ENCODE data around the gene P2RX5. TPM values are rescaled to one million over a fixed set of nuclear protein-coding genes. Genes with fewer than 3 reads are reported as not detected.

The P2RX5 gene
- total and polyA plus RNA-seq, 10 of the 15 experiments (the other 5 are each of a cell fraction or from before 2014, with no cell fraction given) = 6.9 to 28.8 (median 19.5) TPM

DNA sequence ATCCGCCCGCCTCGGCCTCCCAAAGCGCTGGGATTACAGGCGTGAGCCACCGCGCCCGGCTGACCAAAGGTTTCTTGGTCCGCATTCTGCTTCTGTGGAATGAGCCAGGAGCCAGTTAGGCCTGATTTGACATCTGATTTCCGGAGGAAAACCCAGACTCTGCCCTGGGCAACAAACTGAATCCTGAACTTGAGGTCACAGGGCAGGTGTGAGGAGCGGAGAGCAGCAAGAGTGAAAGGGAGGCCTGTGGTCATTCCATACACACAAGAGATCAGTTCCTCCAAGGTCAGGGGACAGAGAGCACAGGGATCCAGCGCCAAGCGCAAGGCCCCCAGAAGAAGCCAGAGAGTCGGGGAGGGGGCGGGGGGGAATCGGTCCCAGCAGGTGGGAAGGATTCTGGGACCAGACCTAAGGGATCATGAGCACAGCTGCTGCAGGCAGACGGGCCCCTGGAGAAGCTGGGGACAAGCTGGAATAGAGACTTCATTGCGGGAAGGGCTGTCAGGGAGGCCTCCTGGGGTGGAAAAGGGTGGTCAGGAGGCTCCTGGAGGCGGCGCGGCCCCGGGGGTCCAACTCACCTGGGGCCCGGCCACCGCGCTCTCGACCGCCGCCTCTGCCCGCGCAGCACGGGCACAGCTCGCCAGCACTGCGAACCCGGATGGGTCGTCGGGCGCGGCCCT, 60.3 kb downstream of the P2RX5 start (continued):
- no peak for TF ChIP-seq CBX3 (IDR thresholded peaks at IDR 0.05; ENCODE audit: borderline replicate concordance, low read depth)
- no peak for TF ChIP-seq IKZF2 (IDR thresholded peaks at IDR 0.05)
- no peak for TF ChIP-seq SP1 (IDR thresholded peaks at IDR 0.05; ENCODE audit: low read depth, low read length)
- no peak for TF ChIP-seq ATF7 (IDR thresholded peaks at IDR 0.05; ENCODE audit: low read depth)
- no peak for TF ChIP-seq ETV6 (conservative IDR thresholded peaks at IDR 0.05 in 1 of 2, IDR thresholded peaks at IDR 0.05 in 1 of 2; ENCODE audit: borderline replicate concordance in 1 of 2, low read depth in 1 of 2)
- TF ChIP-seq ZNF217 (IDR thresholded peaks at IDR 0.05) = no peak
- TF ChIP-seq SMARCA5 (IDR thresholded peaks at IDR 0.05) = no peak
- TF ChIP-seq RUNX3 (IDR thresholded peaks at IDR 0.05; ENCODE audit: low read length) = 0 out of 2 replicates have a peak, but pooled peaks have one; percentile 21
- TF ChIP-seq BHLHE40 (IDR thresholded peaks at IDR 0.05; ENCODE audit: borderline replicate concordance in 1 of 2, low read depth in 2 of 2, low read length in 1 of 2) = peak in 1 of 2 experiments; percentile 49; a peak in 1 of 4 replicates
- no peak for TF ChIP-seq POLR2A (IDR thresholded peaks at IDR 0.05; ENCODE audit: low read depth, low read length)
- TF ChIP-seq STAT1 (conservative IDR thresholded peaks at IDR 0.05) = no peak
- TF ChIP-seq MXI1 (IDR thresholded peaks at IDR 0.05; ENCODE audit: low read depth, low read length) = no peak
- TF ChIP-seq, protein P1, sequence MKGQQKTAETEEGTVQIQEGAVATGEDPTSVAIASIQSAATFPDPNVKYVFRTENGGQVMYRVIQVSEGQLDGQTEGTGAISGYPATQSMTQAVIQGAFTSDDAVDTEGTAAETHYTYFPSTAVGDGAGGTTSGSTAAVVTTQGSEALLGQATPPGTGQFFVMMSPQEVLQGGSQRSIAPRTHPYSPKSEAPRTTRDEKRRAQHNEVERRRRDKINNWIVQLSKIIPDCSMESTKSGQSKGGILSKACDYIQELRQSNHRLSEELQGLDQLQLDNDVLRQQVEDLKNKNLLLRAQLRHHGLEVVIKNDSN (IDR thresholded peaks at IDR 0.05; ENCODE audit: borderline replicate concordance, extremely low read length, insufficient read depth, low read depth, low read length) = no peak
- no peak for TF ChIP-seq CHD2 (IDR thresholded peaks at IDR 0.05; ENCODE audit: borderline replicate concordance, low read depth, low read length)
- no peak for TF ChIP-seq RFX5 (IDR thresholded peaks at IDR 0.05; ENCODE audit: low read depth, low read length)
- TF ChIP-seq STAT3 (IDR thresholded peaks at IDR 0.05; ENCODE audit: low read depth, low read length) = no peak
- TF ChIP-seq, protein P2, sequence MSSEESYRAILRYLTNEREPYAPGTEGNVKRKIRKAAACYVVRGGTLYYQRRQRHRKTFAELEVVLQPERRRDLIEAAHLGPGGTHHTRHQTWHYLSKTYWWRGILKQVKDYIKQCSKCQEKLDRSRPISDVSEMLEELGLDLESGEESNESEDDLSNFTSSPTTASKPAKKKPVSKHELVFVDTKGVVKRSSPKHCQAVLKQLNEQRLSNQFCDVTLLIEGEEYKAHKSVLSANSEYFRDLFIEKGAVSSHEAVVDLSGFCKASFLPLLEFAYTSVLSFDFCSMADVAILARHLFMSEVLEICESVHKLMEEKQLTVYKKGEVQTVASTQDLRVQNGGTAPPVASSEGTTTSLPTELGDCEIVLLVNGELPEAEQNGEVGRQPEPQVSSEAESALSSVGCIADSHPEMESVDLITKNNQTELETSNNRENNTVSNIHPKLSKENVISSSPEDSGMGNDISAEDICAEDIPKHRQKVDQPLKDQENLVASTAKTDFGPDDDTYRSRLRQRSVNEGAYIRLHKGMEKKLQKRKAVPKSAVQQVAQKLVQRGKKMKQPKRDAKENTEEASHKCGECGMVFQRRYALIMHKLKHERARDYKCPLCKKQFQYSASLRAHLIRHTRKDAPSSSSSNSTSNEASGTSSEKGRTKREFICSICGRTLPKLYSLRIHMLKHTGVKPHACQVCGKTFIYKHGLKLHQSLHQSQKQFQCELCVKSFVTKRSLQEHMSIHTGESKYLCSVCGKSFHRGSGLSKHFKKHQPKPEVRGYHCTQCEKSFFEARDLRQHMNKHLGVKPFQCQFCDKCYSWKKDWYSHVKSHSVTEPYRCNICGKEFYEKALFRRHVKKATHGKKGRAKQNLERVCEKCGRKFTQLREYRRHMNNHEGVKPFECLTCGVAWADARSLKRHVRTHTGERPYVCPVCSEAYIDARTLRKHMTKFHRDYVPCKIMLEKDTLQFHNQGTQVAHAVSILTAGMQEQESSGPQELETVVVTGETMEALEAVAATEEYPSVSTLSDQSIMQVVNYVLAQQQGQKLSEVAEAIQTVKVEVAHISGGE (CRISPR knock-in tag; IDR thresholded peaks at IDR 0.05) = no peak
- no peak for TF ChIP-seq ZNF384 (IDR thresholded peaks at IDR 0.05; ENCODE audit: borderline replicate concordance, low read depth, low read length)
- 0 out of 2 replicates have a peak, but pooled peaks have one; percentile 30 for TF ChIP-seq GATAD2B (conservative IDR thresholded peaks at IDR 0.05; ENCODE audit: low read depth)
- TF ChIP-seq, protein P3, sequence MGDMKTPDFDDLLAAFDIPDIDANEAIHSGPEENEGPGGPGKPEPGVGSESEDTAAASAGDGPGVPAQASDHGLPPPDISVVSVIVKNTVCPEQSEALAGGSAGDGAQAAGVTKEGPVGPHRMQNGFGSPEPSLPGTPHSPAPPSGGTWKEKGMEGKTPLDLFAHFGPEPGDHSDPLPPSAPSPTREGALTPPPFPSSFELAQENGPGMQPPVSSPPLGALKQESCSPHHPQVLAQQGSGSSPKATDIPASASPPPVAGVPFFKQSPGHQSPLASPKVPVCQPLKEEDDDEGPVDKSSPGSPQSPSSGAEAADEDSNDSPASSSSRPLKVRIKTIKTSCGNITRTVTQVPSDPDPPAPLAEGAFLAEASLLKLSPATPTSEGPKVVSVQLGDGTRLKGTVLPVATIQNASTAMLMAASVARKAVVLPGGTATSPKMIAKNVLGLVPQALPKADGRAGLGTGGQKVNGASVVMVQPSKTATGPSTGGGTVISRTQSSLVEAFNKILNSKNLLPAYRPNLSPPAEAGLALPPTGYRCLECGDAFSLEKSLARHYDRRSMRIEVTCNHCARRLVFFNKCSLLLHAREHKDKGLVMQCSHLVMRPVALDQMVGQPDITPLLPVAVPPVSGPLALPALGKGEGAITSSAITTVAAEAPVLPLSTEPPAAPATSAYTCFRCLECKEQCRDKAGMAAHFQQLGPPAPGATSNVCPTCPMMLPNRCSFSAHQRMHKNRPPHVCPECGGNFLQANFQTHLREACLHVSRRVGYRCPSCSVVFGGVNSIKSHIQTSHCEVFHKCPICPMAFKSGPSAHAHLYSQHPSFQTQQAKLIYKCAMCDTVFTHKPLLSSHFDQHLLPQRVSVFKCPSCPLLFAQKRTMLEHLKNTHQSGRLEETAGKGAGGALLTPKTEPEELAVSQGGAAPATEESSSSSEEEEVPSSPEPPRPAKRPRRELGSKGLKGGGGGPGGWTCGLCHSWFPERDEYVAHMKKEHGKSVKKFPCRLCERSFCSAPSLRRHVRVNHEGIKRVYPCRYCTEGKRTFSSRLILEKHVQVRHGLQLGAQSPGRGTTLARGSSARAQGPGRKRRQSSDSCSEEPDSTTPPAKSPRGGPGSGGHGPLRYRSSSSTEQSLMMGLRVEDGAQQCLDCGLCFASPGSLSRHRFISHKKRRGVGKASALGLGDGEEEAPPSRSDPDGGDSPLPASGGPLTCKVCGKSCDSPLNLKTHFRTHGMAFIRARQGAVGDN (IDR thresholded peaks at IDR 0.05) = no peak
